Hematopoietic multipotent progenitor cell treated with erythropoietin and hydrocortisone succinate and interleukin-3 and kit ligand, for 4 days (in vitro differentiated cells): Measurements from ENCODE around the gene OGFOD3.
A peak's percentile ranks its signal among the peaks of the same experiment; 100 is the strongest.
"Not testable (repeated sequence)": the region's sequence is repeated elsewhere in the genome, so short reads cannot be mapped to it uniquely, and the experiment has no call there.

ENCODE experiments used
- DNase-seq: peaks from one replicate; pipeline ENCODE4 v3.0.0-alpha.2; 2015

The OGFOD3 gene

GRCh38 chr17:82350182-82351030 is 68.0 kb downstream of the OGFOD3 start:
- DNase-seq, result peak; percentile 66

- DNase-seq, result no peak
These were observed 69.1 kb downstream of the OGFOD3 start for GRCh38 chr17:82349287-82349701.

- no peak for DNase-seq
These were observed 69.5 kb downstream of the OGFOD3 start for GRCh38 chr17:82348866-82349265.

- DNase-seq, result no peak
These were observed 70.0 kb downstream of the OGFOD3 start for GRCh38 chr17:82348434-82348833.

GRCh38 chr17:82347994-82348393 is 70.4 kb downstream of the OGFOD3 start:
- not testable (repeated sequence) for DNase-seq

GRCh38 chr17:82346342-82347300 is 71.8 kb downstream of the OGFOD3 start:
- DNase-seq, result peak; percentile 44

- DNase-seq, result peak; percentile 74
These were observed 73.0 kb downstream of the OGFOD3 start for GRCh38 chr17:82345151-82345976.

GRCh38 chr17:82344175-82344907 is 74.0 kb downstream of the OGFOD3 start:
- no peak for DNase-seq

GRCh38 chr17:82343560-82343959 is 74.8 kb downstream of the OGFOD3 start:
- DNase-seq, result peak; percentile 44

GRCh38 chr17:82342361-82343079 is 75.9 kb downstream of the OGFOD3 start:
- DNase-seq, result no peak

- no peak for DNase-seq
These were observed 78.5 kb downstream of the OGFOD3 start for GRCh38 chr17:82339634-82340580.
